ENCODE results near the gene MBNL2.

The MBNL2 gene

GRCh38 chr13:97373787-97374186, 151.7 kb downstream of the MBNL2 start:
- Histone ChIP-seq H3K27ac (ENCODE audit: low read length) (no peak overlapping the region), H3K4me3 (ENCODE audit: low read length) (no peak overlapping the region), H3K9me3 (replicated peaks; ENCODE audit: insufficient read depth, low read length) (no peaks in the 10 kb centered on the region), H3K4me2 (ENCODE audit: low read depth, low read length) (no peak overlapping the region), H3K9me2 (replicated peaks; ENCODE audit: insufficient read depth, low read length) (no peaks in the 10 kb centered on the region), H3K9ac (ENCODE audit: low read length) (no peak overlapping the region), H3K36me3 (replicated peaks; ENCODE audit: insufficient read depth, low read length) (no peaks in the 10 kb centered on the region), H3K27me3 (replicated peaks; ENCODE audit: insufficient read depth, low read length) (no peaks in the 10 kb centered on the region), H3K79me2 (ENCODE audit: low read length) (no peaks in the 10 kb centered on the region), H3K4me1 (ENCODE audit: low read length) (peaks cover 32% of the 10 kb centered on the region), H2AFZ (ENCODE audit: low read length) (no peak overlapping the region), H4K20me1 (ENCODE audit: insufficient read depth, low read length) (no peaks in the 10 kb centered on the region), H3F3A (ENCODE audit: insufficient read depth, low read length) (peaks cover 22% of the 10 kb centered on the region)
- no peak for DNase-seq
- TF ChIP-seq EZH2phosphoT487 (IDR thresholded peaks at IDR 0.05; ENCODE audit: low read length) (no peak), CTCF (IDR thresholded peaks at IDR 0.05; ENCODE audit: low read length) (no peak), EZH2 (optimal IDR thresholded peaks at IDR 0.05; ENCODE audit: low read depth, low read length) (no peak)

GRCh38 chr13:97376981-97377380, 154.8 kb downstream of the MBNL2 start:
- no peaks in the 10 kb centered on the region for H3K9me2 ChIP-seq (replicated peaks; ENCODE audit: insufficient read depth, low read length)
- H3K9ac ChIP-seq (ENCODE audit: low read length) = no peak overlapping the region
- H3K9me3 ChIP-seq (replicated peaks; ENCODE audit: insufficient read depth, low read length) = no peaks in the 10 kb centered on the region
- no peak overlapping the region for H3K4me2 ChIP-seq (ENCODE audit: low read depth, low read length)
- no peaks in the 10 kb centered on the region for H3K27me3 ChIP-seq (replicated peaks; ENCODE audit: insufficient read depth, low read length)
- H3K4me3 ChIP-seq (ENCODE audit: low read length) = no peak overlapping the region
- H4K20me1 ChIP-seq (ENCODE audit: insufficient read depth, low read length) = no peaks in the 10 kb centered on the region
- TF ChIP-seq CTCF (IDR thresholded peaks at IDR 0.05; ENCODE audit: low read length) = no peak
- no peaks in the 10 kb centered on the region for H3K36me3 ChIP-seq (replicated peaks; ENCODE audit: insufficient read depth, low read length)
- H3K27ac ChIP-seq (ENCODE audit: low read length) = no peak overlapping the region
- peaks cover 12% of the 10 kb centered on the region for H3K4me1 ChIP-seq (ENCODE audit: low read length)
- no peaks in the 10 kb centered on the region for H3K79me2 ChIP-seq (ENCODE audit: low read length)
- H2AFZ ChIP-seq (ENCODE audit: low read length) = no peak overlapping the region
- peaks cover 3% of the 10 kb centered on the region for H3F3A ChIP-seq (ENCODE audit: insufficient read depth, low read length)
- DNase-seq = no peak

GRCh38 chr13:97379386-97379785, 157.3 kb downstream of the MBNL2 start:
- Histone ChIP-seq H3K4me3 (ENCODE audit: low read length) (no peak overlapping the region), H3K9ac (ENCODE audit: low read length) (no peak overlapping the region), H2AFZ (ENCODE audit: low read length) (no peak overlapping the region), H4K20me1 (ENCODE audit: insufficient read depth, low read length) (no peaks in the 10 kb centered on the region), H3K4me2 (ENCODE audit: low read depth, low read length) (no peak overlapping the region), H3F3A (ENCODE audit: insufficient read depth, low read length) (no peaks in the 10 kb centered on the region), H3K9me3 (replicated peaks; ENCODE audit: insufficient read depth, low read length) (no peaks in the 10 kb centered on the region), H3K27me3 (replicated peaks; ENCODE audit: insufficient read depth, low read length) (no peaks in the 10 kb centered on the region), H3K27ac (ENCODE audit: low read length) (no peak overlapping the region), H3K36me3 (replicated peaks; ENCODE audit: insufficient read depth, low read length) (no peaks in the 10 kb centered on the region), H3K79me2 (ENCODE audit: low read length) (no peaks in the 10 kb centered on the region), H3K9me2 (replicated peaks; ENCODE audit: insufficient read depth, low read length) (no peaks in the 10 kb centered on the region), H3K4me1 (ENCODE audit: low read length) (no peaks in the 10 kb centered on the region)
- no peak for DNase-seq
- no peak for TF ChIP-seq EZH2phosphoT487 (IDR thresholded peaks at IDR 0.05; ENCODE audit: low read length)
- TF ChIP-seq EZH2 (optimal IDR thresholded peaks at IDR 0.05; ENCODE audit: low read depth, low read length) = no peak
- TF ChIP-seq CTCF (IDR thresholded peaks at IDR 0.05; ENCODE audit: low read length) = no peak

Data from MM.1S (cell line).